HUDEP-2 (cell line): ENCODE measurements around the gene PPM1K.

Source experiments
- DNase-seq, 76 experiments: peaks; one replicate each; lab custom pipeline; 2025; ENCODE audit not compliant: unreplicated experiment in 76 of 76; lab: John Stamatoyannopoulos, UW

PPM1K gene

DNA sequence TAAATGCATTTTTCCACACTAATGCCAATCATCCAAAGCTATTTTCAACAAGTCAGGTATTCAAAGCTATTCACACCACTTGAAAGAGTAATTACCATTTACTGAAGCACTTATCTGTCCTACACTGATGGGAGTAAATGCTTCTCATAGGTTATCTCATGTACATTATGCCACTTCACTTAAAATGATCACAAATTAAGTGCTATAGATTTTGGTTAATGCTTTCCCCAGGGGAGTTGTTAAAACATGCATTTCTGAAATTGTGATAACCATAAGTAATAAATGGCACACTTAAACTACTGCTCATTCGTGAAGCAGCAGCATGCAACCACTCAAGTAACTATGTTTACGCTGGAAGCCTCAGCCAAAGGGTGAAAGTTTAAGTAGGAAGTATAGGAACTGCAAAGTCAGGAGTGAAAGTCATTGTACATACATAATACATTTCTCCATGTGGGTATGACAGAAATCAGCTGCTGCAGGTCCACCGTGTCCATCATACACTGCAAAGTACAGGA is 6.6 kb downstream of the PPM1K start:
- no peak for DNase-seq

DNA sequence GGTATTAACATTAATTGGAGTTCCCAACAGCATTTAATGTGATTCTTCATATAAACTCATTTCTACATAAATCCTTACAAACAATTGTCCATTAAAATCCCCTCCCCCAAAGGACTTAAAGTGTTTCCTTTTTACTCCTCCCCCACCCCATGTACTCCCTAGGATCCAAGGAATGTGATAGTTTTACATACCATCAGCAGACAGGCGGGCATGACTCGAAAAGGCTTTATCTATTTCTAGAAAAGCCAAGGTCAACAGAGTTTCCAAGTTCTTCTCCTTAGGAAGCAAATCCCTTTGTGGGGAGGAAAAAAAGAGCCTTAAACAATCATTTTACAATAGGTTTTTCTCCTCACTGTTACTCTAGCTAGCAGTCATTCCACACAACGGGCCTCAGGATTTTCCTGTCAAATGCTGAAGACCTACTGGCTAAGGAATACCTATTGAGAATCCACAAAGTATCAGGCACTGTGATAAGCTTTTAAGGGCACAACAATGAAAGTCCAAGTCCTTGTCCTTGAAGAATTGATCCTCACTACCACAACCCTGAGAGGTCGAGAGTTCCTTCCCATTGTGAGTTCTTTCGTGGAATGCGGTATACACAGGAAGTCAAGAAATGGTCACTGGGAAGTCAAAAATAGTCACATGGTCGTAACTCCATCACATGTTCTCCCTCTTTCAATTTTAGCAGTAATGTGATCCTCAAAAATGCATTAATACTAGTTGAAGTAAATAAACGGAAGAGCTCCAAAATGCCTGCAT is 7.2 kb downstream of the PPM1K start:
- no peak for DNase-seq

GRCh38 chr4:88275949-88276515 is 8.3 kb downstream of the PPM1K start:
- DNase-seq = no peak

DNA sequence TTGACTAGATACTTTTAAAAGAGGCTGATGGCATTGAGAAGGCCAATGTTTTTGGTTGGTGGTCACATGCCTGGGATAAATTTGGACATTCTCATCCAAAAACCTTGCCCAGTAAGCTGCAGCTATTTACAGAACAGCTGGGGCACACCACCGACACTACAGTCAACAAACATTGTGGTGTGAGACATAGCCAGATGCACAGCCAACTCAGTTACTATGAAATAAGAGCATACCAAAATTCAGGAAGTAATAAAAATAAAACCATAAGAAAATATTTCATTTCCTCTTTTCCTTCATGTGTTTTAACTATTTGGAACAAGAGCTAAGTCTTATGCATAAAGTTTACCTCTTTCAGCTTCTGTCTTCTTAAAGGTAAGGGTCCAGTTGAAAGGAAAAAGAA is 8.8 kb downstream of the PPM1K start:
- no peak for DNase-seq

- DNase-seq = no peak
These were observed 15.4 kb downstream of the PPM1K start for GRCh38 chr4:88268913-88269312.

GRCh38 chr4:88264336-88264735 is 20.0 kb downstream of the PPM1K start:
- no peak for DNase-seq

- no peak for DNase-seq
These were observed 26.6 kb downstream of the PPM1K start for GRCh38 chr4:88257726-88258125.

- DNase-seq = no peak
These were observed 29.2 kb downstream of the PPM1K start for GRCh38 chr4:88255111-88255510.

- DNase-seq = no peak
These were observed 32.4 kb downstream of the PPM1K start for GRCh38 chr4:88251924-88252323.

DNA sequence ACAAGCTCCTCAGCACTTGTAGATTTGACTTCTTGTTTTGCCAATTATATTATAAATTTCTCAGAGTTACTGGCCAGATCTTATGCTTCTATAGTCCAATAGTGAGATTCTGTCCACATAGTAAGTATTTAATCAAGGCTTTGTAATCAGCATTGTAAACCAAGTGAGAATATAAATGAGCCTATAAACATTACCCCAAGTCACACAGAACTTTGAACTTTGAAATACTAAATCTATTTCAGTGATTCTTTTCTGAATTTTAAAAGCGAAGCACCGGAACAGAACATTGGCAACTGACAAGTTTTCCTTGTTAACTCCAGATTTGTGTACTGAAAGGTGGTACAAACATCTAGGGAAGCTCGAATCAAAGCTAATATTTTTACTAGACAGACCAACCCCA is 37.2 kb downstream of the PPM1K start:
- DNase-seq = no peak

- no peak for DNase-seq
These were observed 37.8 kb downstream of the PPM1K start for GRCh38 chr4:88246600-88246999.

DNA sequence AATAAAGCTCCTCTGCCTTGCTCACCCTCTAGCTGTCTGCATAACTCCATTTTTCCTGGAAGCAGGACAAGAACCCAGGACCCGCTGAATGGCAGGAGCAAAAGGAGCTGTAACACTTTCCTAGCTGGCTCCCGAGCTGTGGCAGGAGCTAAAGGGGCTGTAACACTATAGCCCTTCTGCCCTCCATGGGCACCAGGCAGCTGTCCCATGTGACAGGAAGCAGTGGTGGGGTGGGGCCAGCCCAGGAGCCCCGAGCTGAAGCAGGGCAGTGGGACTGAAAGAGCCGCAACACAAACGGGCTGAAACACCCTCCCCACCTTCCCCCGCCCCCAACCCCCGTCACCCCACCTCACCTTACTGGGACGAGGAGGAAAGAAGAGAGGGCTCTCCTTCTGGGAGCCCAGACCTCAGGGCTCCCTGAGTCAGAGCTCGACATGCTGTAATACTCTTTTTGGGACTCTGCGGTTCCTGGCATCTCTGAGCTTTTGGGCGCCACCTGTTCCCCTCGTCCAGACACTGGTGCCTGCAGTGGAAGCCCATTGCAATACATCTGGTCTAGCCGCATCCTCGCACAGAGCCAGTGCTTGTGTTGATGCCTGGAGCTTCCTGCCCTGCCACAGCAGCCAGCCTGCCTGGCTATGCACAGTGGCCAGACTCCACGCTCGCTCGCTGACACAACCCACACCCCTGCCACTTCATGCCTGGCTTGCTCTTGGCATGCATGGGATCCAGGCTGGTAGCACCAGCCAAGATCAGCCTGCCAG is 39.4 kb downstream of the PPM1K start:
- DNase-seq = no peak

- no peak for DNase-seq
These were observed 40.3 kb downstream of the PPM1K start for GRCh38 chr4:88244056-88244455.

DNA sequence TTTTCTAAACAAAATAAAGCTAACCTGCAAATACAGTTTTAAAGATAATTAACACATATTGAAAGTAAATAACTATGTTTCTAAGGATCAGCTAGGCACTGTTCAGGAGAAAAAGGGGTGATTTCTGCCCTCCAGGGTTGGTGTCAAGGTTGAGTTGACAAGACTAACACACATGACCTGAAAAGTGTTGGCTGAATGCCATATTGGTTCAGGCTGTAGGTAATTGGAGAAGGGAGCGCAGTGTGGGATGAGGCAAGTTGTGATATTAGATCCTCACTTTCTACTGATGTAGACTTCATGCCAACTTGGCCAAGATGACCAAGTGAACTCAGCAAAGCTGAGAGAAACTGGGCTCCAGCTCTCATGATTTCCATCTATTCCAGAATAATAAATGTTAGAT is 42.2 kb downstream of the PPM1K start:
- DNase-seq = no peak

- DNase-seq = peak in 41 of 76 experiments; percentile 0 to 55 (median 11)
These were observed 44.1 kb downstream of the PPM1K start for GRCh38 chr4:88240297-88240714.

DNA sequence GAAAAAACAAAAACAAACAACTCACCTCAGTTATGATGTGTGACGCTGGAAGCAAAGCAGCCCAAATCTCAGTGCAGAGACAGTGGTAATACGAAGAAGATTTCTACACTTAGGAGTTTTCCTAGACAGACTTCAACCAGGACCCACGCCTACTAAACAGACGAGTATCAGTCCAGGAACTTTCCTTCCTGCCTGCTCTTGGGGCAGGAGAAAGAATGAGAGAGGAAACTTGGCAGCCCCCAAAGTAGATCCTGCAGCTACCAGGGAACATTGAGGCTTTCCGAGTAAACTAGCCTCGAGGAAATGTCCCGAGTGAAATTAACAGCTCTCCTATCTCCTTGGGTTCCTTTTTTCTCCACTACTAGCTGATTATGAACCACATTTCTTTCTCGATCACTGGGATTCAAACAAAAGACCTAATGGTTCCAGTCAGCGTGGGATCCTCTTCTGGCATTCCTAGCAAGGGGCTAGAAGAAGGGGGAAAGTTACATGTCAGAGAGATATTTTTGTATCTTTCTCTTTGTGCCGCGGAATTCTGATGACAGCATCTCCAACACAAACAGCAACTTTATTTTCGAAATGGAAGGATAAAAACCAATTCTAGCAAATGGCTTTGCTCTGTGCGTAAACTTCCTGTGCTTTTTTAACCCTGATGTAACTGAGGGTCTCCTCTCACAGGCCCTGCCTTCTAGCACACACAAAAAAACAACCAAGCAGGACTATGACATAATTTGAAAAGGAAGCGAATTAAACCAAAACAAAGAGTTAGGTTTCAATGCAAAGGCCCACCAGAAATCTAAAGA is 53.2 kb downstream of the PPM1K start:
- DNase-seq = no peak

DNA sequence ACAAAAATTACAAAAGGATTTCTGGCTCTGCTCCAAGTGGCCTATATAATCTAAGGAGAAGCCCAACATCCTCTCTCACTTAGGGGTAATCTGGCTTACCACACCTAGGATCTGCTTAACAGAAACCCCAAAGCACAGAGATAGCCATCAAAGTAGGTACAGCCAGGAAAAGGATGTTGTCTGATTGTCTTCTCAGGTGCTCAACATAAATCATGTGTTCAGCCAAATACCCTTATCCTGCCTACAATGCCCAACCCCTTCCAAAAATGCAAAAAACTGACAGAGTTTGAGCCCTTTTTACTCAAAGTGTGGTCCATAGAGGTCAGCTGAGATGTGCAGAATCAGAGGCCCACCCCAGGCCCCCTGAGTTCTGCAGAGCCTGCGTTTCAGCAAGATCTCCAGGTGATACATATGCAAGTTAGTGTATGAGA is 53.9 kb downstream of the PPM1K start:
- no peak for DNase-seq

DNA sequence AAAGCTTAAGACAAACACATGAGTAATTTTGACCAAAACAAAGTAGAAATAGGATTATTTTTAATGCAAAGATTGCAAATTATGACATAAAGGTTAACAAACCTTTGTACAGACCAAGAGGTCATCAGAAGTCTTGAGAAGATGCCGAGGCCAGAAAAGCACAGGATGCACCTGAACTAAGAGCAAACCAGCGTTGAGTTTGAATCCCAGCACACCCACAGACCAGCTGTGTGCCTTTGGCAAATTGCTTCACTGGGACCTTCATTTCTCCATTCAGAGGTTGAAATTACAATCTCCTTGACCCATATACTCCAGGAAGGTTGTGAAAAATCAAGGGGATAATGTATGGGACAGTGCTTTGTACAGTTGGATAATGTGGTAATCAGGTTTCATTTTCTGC is 56.6 kb downstream of the PPM1K start:
- no peak for DNase-seq

DNA sequence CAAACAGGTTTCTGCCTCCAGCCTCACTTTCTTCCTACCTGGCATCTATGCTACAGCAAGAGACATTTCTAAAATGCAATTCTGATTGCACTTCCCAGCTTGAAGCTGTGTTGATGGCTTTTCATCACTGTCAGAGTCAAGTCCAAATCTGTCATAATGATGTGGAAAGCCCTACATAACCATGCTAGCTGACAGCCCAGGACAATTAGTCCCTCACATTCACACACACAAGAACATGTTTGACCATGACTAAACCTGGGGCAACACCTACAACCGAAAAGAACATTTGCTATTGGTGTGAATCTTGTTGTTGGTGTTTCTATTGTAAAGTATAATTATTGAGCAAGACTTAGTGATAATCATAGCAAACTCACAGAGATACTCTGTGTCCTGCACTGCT is 58.2 kb downstream of the PPM1K start:
- no peak for DNase-seq

DNA sequence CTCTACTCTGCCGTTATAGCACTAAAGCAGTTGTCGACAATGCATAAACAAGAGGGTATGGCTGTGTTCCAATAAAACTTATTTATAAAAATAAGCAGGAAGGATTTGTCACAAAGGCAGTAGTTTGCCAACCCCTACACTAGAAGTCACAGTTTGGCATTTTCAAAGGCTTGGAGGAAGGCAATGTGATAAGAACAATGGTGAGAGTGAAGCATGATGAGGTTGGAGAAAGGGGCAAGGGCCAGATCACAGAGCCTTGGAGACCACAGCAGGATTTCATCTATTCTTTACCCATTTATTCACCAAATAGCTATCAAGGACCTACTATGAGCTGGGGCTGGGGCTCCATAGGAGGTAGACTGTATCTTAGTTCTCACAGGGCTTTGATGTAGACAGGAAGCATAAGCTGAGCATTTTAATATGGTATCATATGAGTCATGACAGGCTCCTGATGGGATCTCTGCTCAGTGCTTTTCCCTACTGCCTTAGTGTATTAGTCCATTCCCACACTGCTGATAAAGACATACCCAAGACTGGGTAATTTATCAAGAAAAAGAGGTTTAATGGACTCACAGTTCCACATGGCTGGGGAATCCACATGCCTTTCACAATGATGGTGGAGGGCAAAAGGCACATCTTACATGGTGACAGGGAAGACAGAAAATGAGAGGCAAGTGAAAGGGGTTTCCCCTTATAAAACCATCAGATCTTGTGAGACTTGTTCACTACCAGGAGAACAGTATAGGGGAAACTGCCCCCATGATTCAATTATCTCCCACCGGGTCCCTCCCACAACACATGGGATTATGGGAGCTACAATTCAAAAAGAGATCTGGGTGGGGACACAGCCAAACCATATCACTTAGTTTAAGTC is 58.9 kb downstream of the PPM1K start:
- DNase-seq = no peak
